GM21381 (cell line): Measurements from ENCODE around the gene ARSJ.
"Not testable (repeated sequence)": the region's sequence is repeated elsewhere in the genome, so short reads cannot be mapped to it uniquely, and the experiment has no call there.

Experiments
- ATAC-seq: cut with Tn5 transposase; IDR thresholded peaks from one replicate; pipeline ENCODE4 v1.9.1; 2021; ENCODE audit warnings: mild to moderate bottlenecking, moderate library complexity; ENCODE audit not compliant: unreplicated experiment

The ARSJ gene

DNA sequence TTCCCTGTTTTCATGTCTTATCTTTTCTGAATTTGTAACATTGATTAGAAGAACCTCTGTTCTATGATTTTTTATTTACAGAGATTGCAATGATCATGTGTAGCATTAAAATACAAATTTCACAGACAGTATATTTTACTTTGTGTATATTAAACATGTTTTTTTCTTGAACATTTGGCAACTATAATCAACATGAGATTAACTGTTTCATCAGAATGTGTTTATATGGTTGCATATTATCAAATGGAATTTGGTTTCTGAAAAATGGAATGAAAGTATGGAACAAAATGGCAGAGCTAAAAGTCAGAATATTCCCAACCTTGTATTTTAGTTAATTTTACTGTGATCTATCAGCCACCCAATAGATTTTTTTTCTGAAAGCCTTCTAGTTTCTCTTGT, 19.9 kb downstream of the ARSJ start:
- no peak for ATAC-seq

DNA sequence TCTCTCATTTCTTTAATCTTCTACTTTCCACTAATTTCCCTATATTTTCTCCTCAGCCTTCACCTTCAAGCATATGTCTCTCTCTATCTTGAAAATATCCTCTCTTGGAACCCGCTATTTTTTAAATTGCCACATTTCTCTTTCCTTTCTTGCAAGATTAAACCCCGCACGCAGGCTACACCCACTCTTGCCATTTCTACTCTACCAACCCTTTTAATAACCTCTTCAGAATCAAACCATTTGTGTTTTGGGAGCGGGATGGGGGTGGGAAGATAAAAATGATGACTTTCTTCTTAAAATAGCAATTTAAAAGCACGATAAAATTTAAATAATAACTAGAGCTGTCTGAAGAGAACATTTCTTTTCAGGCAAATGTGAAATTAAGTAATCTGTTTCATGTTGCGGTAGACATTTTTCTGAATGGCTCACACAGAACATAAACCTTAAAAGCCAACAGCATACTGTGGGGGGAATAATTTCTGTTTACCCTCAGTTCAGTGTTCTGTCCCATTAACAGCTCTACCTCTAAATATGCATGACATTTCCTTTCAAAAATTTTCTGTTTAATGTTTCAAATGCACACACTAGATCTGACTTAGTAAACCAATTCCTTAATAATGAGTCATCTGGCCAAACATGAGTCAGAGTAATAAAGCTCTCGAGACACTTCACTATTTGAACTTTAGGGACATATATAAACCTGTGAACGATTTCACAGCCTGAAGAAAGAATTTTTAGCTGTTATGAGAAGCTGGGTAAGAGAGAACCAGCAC, 20.5 kb downstream of the ARSJ start:
- ATAC-seq: no peak

DNA sequence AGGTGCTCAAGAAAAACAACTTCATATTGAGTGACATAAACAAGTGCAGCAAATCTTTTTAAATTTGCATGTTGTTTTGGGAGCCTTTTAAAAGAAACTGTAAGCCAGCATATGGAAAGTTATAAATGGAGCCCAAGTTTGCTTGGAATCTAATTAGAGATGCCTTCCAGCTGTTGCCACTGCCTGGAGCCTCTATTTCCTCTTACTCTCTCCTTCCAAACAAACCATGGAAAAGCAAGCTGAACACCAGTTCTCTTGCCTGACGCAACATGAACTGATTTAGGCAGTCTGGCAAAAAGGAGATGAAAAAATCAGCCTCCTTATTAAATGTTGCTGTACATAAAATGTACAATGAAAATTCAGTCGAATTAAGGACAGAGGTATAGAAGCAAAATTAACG, 21.5 kb downstream of the ARSJ start:
- no peak for ATAC-seq

DNA sequence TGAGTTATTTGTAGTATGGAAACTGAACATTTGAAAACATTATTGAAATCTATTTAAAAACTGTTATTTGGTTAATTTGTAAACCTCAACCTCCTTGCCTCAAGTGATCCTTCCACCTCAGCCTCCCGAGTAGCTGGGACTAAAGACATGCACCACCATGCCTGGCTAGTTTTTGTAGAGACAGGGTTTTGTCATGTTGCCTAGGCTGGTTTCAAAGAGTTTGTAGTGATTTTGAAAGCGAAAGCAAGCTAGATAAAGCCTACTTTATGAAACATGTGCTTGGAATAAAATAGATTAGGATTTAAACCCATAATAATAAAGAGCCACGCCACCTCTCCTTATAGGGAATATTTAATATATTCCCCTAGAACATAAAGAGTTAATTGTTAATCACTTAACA, 23.5 kb downstream of the ARSJ start:
- ATAC-seq: no peak

DNA sequence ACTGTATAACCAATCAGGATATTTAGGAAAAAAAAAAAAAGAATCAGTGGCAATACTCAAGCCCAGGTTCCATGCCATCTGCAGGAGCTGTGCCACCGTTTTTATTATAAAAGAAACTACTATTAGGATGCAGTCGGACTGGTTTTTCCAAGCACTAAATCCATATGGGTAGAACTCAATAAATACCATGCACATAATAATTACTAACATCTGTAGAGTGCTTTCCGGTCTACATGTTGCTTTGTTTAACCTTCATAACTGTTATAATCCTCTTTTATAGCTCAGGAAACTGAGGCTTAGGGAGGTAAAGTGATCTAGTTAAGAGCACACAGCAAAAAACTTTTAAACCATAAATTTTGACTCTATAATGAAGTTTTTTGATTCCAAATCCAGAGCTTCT, 24.0 kb downstream of the ARSJ start:
- no peak for ATAC-seq

DNA sequence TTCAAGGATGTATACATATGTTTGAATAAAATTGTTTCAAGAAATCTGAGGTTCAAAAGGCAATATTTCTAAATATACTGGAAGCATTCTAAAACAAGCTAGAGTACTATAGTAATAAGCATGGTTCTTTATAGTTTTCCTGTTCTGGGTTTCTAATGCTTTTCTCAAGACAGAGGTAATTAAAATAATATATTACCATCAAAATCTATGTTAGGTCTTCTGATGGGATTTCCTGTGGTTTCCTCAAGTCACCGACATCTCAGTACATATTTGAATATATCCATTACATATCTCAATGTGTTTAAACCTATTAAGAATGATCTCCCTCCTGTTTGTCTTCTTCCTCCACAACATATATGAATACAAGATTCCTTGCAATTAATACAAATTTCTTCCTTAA, 25.6 kb downstream of the ARSJ start:
- no peak for ATAC-seq

DNA sequence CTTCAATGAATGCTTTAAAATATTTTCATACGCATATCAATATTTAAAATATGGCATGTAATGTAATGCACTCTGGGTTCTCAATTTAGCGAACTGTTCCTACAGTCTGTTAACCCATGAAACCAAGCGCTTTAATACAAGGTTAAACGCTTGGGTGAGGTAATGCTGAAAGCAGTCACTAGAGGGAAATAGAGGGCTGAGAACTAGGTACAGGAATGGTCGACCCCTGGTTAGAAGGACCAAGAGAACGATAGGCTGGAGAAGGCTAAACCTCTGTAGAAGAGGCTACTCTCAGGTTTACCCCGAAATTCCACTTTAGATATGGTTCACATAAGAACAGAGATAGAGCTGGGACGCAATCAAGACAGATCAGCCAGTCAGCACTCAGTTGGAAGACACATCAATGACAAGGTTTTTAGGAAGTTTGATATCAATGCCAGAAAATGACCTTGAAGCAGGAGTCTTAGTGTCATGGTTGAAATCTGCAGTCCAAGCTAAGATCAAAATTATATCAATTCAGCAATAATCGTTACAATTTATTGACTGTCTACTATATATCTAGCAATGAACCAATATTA, 26.9 kb downstream of the ARSJ start:
- ATAC-seq: peak; percentile 84

DNA sequence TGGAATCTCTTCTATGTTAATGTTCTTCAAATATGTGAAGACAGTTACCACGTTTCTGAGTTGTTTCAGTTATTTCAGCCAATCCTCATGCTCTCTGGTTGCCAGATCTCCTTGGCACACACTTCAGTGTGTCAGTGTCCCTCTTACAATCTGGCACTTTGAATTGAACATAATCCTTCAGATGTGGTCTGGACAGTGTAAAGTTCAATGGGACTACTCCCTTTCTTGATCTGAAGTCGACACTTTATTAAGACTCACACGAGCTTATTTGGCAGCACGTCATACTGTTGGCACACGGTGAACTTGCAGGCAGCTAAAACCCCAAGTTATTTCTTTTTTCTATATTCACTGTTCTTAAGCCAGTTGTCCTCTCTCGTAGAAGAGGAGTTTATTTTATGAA, 28.2 kb downstream of the ARSJ start:
- no peak for ATAC-seq

DNA sequence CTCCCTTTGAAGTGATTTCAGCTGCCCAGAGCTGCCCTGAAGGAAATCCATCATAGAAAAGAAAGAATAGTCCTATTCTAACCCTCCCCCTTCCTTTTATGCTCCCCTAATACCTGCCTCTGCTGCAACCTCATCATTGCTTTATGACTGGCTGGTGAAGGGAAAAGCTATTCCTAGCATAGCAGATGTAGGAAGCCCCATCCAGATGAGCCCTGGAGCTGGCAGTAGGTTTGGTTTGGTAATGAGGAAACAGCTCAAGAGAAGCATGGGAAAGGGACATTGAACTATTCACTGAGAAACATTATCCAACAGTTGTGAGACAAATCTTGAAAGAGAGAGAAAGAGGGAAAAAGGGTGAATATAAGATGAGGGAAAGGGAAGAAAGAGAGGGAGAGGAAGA, 29.2 kb downstream of the ARSJ start:
- no peak for ATAC-seq

DNA sequence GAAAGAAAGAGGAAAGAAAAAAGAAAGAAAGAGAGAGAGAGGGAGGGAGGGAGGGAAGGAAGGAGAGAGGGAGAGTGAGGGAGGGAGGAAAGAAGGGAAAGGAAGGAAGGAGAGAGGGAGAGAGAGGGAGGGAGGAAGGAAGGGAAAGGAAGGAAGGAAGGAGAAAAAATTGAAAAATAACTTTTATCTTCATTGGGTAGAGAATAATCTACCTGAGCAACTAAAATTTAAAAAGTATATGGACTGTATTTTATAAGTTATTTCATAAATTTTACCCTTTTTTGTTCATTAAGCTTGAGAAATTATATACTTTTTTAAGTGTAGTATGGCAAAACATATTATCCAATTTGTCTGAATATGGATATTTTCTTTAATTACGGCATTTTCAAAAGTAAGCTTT, 32.0 kb downstream of the ARSJ start:
- no peak for ATAC-seq

DNA sequence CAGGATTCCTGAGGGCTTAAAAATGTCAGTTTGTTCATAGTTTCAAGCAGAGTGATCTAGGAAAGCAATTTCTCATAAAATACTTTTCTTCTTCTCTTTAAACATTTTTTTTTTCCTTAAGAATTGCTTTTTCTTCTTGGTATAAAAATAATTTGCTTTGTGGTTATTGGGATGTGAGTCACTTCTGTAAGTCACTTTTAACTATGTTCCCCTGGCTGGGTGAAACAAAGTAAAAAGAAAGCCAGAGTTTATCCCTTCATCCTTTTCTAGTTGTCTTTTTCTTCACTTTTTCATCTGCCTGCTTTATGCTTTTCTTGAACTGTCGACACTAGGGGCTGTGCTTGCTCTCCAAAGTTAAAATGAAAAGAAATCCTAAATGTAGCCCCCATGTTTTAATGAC, 33.5 kb downstream of the ARSJ start:
- ATAC-seq: no peak

DNA sequence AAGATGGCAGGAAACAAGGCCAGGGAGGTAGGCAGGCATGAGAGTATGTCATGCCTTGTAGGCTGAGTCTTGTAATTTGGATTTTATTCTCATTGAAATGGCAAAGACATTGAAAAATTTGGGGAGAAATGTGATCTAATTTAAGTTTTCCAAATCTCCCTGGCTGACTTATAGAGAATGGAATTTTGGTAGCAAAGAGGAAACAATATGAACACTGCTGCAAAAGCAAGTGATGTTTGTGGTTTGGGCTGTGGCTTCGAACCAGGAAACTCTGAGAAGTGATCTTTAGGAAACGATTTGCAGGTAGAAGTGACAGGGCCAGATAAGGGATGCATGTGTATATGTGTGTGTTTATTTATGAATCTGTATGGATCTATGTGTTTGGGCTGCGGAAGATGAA, 35.6 kb downstream of the ARSJ start:
- ATAC-seq: no peak

DNA sequence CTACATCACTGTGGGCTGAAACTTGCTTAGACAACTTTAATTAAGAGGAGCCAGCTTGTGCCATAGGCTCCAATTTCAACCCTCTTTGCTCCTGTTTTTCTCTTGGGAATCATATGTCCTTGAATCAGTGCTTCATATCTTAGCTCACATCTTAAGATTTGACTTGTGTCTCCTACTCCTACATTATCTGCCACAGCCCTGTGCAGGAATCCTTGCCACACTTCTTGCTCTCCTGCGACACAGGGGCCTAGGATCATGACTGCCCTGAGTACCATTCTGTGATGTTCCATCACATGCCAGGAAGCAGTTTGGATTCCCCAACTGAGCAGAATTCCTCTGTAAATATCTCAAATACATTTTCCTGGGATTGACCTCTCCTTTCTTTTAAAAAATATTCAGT, 36.4 kb downstream of the ARSJ start:
- no peak for ATAC-seq

DNA sequence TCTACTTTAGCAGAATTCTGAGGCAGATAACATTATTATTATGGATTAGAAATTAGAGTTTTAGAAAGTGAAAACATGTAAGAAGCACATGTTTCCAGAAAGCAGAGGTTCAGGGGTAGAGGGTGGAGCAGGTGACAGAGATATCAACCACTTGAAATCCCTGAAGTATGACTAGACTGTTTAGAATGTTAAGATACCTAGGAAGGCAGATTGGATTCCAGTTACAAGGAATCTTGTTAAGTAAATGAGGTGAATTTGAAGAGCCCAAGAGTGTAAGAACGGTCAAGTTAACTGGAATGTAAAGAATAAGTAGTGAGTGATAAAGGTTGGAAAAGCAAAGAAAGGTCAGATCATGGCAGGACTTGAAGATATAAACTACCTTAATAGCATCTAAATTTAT, 37.6 kb downstream of the ARSJ start:
- ATAC-seq: no peak

DNA sequence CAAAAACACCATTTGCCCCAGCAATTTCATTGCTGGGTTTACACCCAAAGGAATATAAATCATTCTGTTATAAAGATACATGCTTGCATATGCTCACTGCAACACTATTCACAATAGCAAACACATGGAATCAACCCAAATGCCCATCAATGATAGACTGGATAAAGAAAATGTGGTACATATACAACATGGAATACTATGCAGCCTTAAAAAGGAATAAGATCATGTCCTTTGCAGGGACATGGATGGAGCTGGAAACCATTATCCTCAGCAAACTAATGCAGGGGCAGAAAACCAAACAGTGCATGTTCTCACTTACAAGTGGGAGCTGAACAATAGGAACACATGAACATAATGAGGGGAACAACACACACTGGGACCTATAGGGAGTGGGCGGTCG, 39.3 kb downstream of the ARSJ start:
- not testable (repeated sequence) for ATAC-seq

DNA sequence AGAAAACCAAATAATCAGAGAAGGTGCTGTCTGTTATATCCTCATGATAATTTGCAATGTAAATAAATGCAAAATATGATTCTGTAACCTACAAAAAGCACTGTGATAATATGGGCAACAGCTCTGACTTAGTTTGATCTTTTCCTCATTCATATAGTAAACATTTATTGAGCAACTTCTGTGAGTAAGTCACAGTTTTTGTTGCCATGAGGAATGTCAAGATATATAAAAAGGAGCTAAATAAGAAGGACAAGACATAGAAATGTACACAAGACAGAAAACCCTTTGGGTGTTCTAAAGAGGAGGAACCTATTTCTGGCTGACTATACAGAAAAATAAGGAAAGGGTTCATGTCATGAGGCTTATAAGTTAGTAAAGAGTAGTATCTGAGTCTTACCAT, 44.3 kb downstream of the ARSJ start:
- no peak for ATAC-seq

DNA sequence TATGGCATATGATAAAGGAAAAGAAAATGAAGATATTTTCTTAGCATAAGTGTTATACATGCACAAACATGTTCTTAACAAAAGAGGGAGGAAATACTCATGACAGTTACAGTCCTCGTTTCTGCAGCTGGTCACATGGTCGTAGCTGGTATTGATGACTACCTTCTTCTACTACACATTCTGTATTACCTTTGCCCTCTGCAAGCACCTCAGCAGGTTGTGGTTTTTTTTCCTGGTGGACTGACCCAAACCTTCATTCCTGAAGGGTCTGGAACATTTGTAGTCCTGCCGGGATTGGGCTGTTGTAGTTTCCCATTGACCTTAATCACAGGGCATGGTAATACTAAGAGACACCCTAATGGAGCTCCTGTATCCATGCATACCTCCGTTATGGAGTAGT, 54.7 kb downstream of the ARSJ start:
- not testable (repeated sequence) for ATAC-seq

DNA sequence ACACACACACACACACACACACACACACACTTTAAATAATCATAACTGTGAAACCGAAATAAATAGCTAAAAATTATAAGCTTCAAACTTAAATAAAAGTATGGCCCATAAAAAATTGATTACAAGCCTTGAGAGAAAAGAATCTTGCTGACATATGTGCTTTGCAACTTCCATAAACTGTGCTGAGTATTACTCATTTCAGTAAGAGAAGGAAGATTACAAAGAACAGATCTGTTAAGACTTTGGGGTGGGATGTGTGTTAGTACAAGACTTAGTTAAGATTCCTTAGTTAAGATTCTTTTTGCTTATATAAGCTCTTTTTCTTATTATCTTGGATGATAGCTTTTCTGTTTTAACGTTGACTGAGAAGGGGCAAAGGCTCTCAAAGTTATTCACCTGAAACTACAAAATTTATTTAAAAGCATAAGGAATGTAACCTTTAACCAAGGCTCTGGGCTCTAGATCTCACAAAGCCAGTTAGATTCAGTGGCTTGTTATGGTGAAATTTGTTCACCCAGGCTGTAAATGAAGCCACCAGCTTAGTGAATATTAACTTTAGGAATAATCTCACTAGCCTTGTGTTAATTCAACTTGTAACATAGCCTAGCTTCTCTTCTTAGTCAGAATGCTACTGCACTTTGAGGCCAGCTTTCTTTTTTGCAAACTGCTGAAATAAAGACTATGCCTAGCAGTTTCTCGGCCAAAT, 58.2 kb downstream of the ARSJ start:
- no peak for ATAC-seq

DNA sequence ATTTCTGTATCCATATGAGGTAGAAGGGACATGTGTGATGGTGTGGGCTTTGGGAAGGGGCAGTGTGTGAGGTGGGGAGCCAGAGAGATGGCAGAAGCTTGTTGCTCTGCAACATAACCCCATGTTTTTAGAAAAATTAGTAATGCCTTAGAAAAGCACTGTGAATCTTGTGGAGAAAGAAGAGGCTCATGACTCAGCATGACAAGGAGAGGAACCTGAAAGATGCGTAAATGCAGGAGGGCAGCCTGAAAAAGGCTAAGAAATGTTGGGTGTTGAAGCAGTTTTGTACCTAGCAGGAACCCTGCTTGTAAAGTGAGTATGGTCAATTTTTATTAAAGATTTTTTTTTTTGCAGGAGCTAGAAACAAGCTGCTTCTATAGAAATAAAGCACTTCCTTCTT, 59.8 kb downstream of the ARSJ start:
- no peak for ATAC-seq

DNA sequence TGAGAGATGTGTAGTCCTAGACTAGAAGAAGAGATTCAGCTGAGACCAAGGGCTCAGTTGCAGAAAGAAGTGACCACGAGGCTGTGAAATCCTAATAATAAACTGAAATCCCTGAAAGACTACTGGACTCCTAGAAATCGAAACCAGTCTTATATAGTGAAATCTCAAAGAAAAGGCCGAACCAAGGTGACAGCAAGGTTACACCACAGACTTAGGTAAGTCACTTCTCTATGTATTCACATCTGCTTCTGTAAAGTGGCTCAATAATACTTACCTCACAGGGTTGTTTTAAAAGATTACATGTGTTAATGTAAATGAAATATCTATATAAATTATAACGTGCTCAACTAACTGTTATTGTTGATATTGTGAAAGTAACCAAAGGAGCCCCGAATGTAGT, 60.3 kb downstream of the ARSJ start:
- no peak for ATAC-seq

DNA sequence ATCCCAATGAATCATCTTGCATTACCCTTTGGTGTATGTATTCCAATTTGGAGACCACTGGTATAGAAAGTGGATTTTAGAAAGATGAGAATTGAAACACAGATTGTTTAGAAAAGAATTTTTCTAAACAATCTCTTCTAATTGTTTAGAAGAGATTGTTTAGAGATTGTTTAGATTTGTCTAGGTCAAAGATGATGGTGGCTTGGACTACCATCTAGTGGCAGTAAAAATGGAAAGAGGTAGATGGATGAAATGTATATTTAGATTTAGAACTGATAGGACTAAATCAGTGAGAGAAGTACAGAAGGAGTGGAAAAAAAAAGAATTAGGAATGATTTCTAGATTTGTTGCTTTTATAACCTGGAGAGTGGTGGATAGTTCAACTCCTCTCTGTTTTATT, 70.6 kb downstream of the ARSJ start:
- no peak for ATAC-seq

DNA sequence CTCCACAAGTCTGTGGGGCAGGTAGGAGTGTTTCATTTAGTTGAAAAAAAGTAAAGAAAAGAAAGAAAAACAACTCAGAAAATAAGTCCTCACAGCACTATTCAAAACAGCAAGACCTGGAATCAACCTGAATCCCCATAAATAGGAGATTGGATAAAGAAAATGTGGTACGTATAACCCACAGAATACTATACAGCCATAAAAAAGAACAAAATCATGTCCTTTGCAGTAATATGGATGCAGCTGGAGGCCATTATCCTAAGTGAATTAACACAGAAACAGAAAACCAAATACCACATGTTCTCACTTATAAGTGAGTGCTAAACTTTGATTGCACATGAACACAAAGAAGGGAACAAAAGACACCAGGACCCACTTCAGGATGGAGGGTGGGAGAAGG, 71.9 kb downstream of the ARSJ start:
- ATAC-seq: no peak
